HG02642 (cell line): ENCODE data around the gene SELENBP1.

ENCODE experiments used
- ATAC-seq: cut with Tn5 transposase; IDR thresholded peaks from one replicate; pipeline ENCODE4 v1.9.1; 2021; ENCODE audit warnings: mild to moderate bottlenecking; ENCODE audit not compliant: unreplicated experiment, poor library complexity

SELENBP1 gene

GRCh38 chr1:151346082-151346768 is 26.3 kb downstream of the SELENBP1 start:
- ATAC-seq: no peak

GRCh38 chr1:151344291-151344690 is 28.2 kb downstream of the SELENBP1 start:
- no peak for ATAC-seq

GRCh38 chr1:151343587-151343986 is 28.9 kb downstream of the SELENBP1 start:
- no peak for ATAC-seq

GRCh38 chr1:151342569-151342968 is 29.9 kb downstream of the SELENBP1 start:
- no peak for ATAC-seq

GRCh38 chr1:151342021-151342420 is 30.5 kb downstream of the SELENBP1 start:
- no peak for ATAC-seq

GRCh38 chr1:151340870-151341754 is 31.4 kb downstream of the SELENBP1 start:
- peak; percentile 50 for ATAC-seq

- no peak for ATAC-seq
These were observed 35.9 kb downstream of the SELENBP1 start for GRCh38 chr1:151336556-151336955.

GRCh38 chr1:151334822-151335221 is 37.7 kb downstream of the SELENBP1 start:
- no peak for ATAC-seq

GRCh38 chr1:151327903-151328674 is 44.4 kb downstream of the SELENBP1 start:
- ATAC-seq: peak; percentile 10

GRCh38 chr1:151327223-151327902 is 45.1 kb downstream of the SELENBP1 start, which contains the start of gene PI4KB:
Gene PI4KB (minus strand): TSS chr1:151327416. CDS start chr1:151316481, 10,935 bp downstream.
- peak; percentile 83 for ATAC-seq

- peak; percentile 59 for ATAC-seq
These were observed 45.8 kb downstream of the SELENBP1 start for GRCh38 chr1:151326619-151327222.

GRCh38 chr1:151325646-151326429 is 46.7 kb downstream of the SELENBP1 start:
- ATAC-seq: no peak

GRCh38 chr1:151325231-151325630 is 47.3 kb downstream of the SELENBP1 start:
- no peak for ATAC-seq

GRCh38 chr1:151324390-151324930 is 48.0 kb downstream of the SELENBP1 start:
- no peak for ATAC-seq

GRCh38 chr1:151318975-151319374 is 53.5 kb downstream of the SELENBP1 start:
- no peak for ATAC-seq

GRCh38 chr1:151315565-151316235 is 56.8 kb downstream of the SELENBP1 start:
- no peak for ATAC-seq
